Measurements from ENCODE around the gene CNIH1.

- TF ChIP-seq CTCF (IDR thresholded peaks at IDR 0.05), result no peak
- TF ChIP-seq POLR2A (IDR thresholded peaks at IDR 0.05), result no peak
These were observed 15.5 kb downstream of the CNIH1 start for GRCh38 chr14:54425537-54426274.
